CD14-positive monocyte (primary cell): ENCODE measurements around the gene FAF1. TPM values are rescaled to one million over a fixed set of nuclear protein-coding genes. Genes with fewer than 3 reads are reported as not detected.
"Not testable (repeated sequence)": the region's sequence is repeated elsewhere in the genome, so short reads cannot be mapped to it uniquely, and the experiment has no call there.

Source experiments
- DNase-seq, 3 donors: peaks; one replicate each; pipeline ENCODE4 v3.0.0-alpha.2; 2011 to 2022
- H2AFZ ChIP-seq: 2 replicates; pipeline ENCODE4 v1.6.0; 2012; ENCODE audit warnings: mild to moderate bottlenecking, low read depth, low read length, inconsistent platforms; ENCODE audit not compliant: insufficient read depth, poor library complexity, severe bottlenecking
- H3K27ac ChIP-seq, 2 donors: 1 replicate in 1 of 2; 2 replicates in 1 of 2; pipeline ENCODE4 v1.5.1; 2012 to 2013; ENCODE audit warnings: low read length in 2 of 2, control low read depth in 1 of 2, inconsistent platforms in 1 of 2, low read depth in 1 of 2, mild to moderate bottlenecking in 1 of 2
- H3K27me3 ChIP-seq, 2 donors: one replicate each; pipeline versions ENCODE4 v1.6.0 to v1.6.1; 2011 to 2013; ENCODE audit warnings: low read length in 2 of 2; ENCODE audit not compliant: control insufficient read depth in 2 of 2, insufficient read depth in 2 of 2
- H3K36me3 ChIP-seq, 2 donors: replicated peaks in 1 of 2; 1 replicate in 1 of 2; 2 replicates in 1 of 2; pipeline versions ENCODE4 v1.5.1 to v1.6.1; 2012 to 2013; ENCODE audit warnings: low read length in 2 of 2, control low read depth in 1 of 2, inconsistent platforms in 1 of 2, mild to moderate bottlenecking in 1 of 2; ENCODE audit not compliant: insufficient read depth in 2 of 2, control insufficient read depth in 1 of 2
- H3K4me1 ChIP-seq, 2 donors: 1 replicate in 1 of 2; 2 replicates in 1 of 2; pipeline versions ENCODE4 v1.5.1 to v1.6.1; 2012 to 2013; ENCODE audit warnings: low read length in 2 of 2, control low read depth in 1 of 2, inconsistent platforms in 1 of 2, mild to moderate bottlenecking in 1 of 2, moderate library complexity in 1 of 2; ENCODE audit not compliant: insufficient read depth in 2 of 2, control insufficient read depth in 1 of 2
- H3K4me2 ChIP-seq: replicated peaks from 2 replicates; pipeline ENCODE3; 2012; ENCODE audit warnings: low read length, moderate library complexity, mild to moderate bottlenecking; ENCODE audit not compliant: poor library complexity, severe bottlenecking; ENCODE audit errors: extremely low read depth
- H3K4me3 ChIP-seq, 3 experiments: fragments of 200-600 bp in 1 of 3; sonication (generic) in 1 of 3; replicated peaks in 1 of 3; 1 replicate in 2 of 3; 2 replicates in 1 of 3; pipeline ENCODE4 v1.5.1; 2011 to 2013; ENCODE audit warnings: low read length in 3 of 3, mild to moderate bottlenecking in 3 of 3, control low read depth in 2 of 3, low read depth in 2 of 3, inconsistent platforms in 1 of 3, moderate library complexity in 1 of 3
- H3K79me2 ChIP-seq: 2 replicates; pipeline ENCODE4 v1.6.0; 2012; ENCODE audit warnings: mild to moderate bottlenecking, control low read depth, inconsistent platforms, low read length, moderate library complexity; ENCODE audit not compliant: insufficient read depth
- H3K9ac ChIP-seq: 2 replicates; pipeline ENCODE4 v1.6.0; 2017; ENCODE audit warnings: low read length, mild to moderate bottlenecking; ENCODE audit not compliant: insufficient read depth, poor library complexity, severe bottlenecking
- H3K9me3 ChIP-seq, 2 donors: replicated peaks in 1 of 2; 1 replicate in 1 of 2; 2 replicates in 1 of 2; pipeline versions ENCODE4 v1.5.1 to v1.6.1; 2012 to 2013; ENCODE audit warnings: low read length in 2 of 2, control low read depth in 1 of 2; ENCODE audit not compliant: control insufficient read depth in 1 of 2, insufficient read depth in 1 of 2
- H4K20me1 ChIP-seq: 2 replicates; pipeline ENCODE4 v1.6.0; 2012; ENCODE audit warnings: mild to moderate bottlenecking, low read length, control low read depth, moderate library complexity; ENCODE audit not compliant: insufficient read depth
- H3K27ac Mint-ChIP-seq, 7 donors: one replicate each; pipeline ENCODE4 v1.8.0; 2020; ENCODE audit warnings: mild to moderate bottlenecking in 7 of 7, mixed read lengths in 7 of 7, moderate library complexity in 6 of 7, inconsistent platforms in 2 of 7
- H3K27me3 Mint-ChIP-seq, 3 donors: one replicate each; pipeline ENCODE4 v1.8.0; 2021 to 2022; ENCODE audit warnings: low read depth in 3 of 3, mild to moderate bottlenecking in 3 of 3, mixed read lengths in 3 of 3, moderate library complexity in 3 of 3, inconsistent platforms in 1 of 3
- H3K36me3 Mint-ChIP-seq, 2 donors: one replicate each; pipeline ENCODE4 v1.8.0; 2020; ENCODE audit warnings: mixed read lengths in 2 of 2, inconsistent platforms in 1 of 2, mild to moderate bottlenecking in 1 of 2
- H3K4me1 Mint-ChIP-seq: one replicate; pipeline ENCODE4 v1.8.0; 2020; ENCODE audit warnings: mild to moderate bottlenecking, mixed read lengths
- H3K4me3 Mint-ChIP-seq, 2 donors: one replicate each; pipeline ENCODE4 v1.8.0; 2020; ENCODE audit warnings: mild to moderate bottlenecking in 2 of 2, mixed read lengths in 2 of 2, moderate library complexity in 1 of 2
- H3K9me3 Mint-ChIP-seq, 7 donors: one replicate each; pipeline ENCODE4 v1.8.0; 2020 to 2022; ENCODE audit warnings: mixed read lengths in 7 of 7, mild to moderate bottlenecking in 6 of 7, moderate library complexity in 6 of 7, inconsistent platforms in 2 of 7
- CTCF ChIP-seq: fragments of 200-600 bp; IDR thresholded peaks from one replicate; pipeline ENCODE4 v1.8.0; 2022; ENCODE audit warnings: antibody characterized with exemption, mild to moderate bottlenecking
- WGBS: methylation state at CpG from one replicate; pipeline ENCODE4 v1.1.5; 2013; ENCODE audit warnings: missing lambda C conversion rate; ENCODE audit not compliant: insufficient coverage; 5-methylcytosine and 5-hydroxymethylcytosine counted together
- intact Hi-C, 2 donors: fragments of 100-400 bp; cut with micrococcal nuclease; formaldehyde crosslinking; loops; one replicate each; pipeline versions ENCODE4 v1.15.0 to v1.15.1; 2023
- polyA plus RNA-seq, 3 donors: library from polyadenylated mRNA; depleted of rRNA in 1 of 3; unstranded in 2 of 3; stranded (reverse) in 1 of 3; fragments of 300-500 nt in 2 of 3; fragments of >200 nt in 1 of 3; fragmentation: Illumina TruSeq in 2 of 3; gene quantifications; 1 replicate in 2 of 3; 2 replicates in 1 of 3; pipeline ENCODE4 v1.2.3, GENCODE V29; 2012 to 2021

FAF1 gene
- polyA plus RNA-seq, 3 donors = 11.4 to 29.6 (median 16.9) TPM

GRCh38 chr1:50531027-50531426 lies 429.0 kb downstream of the FAF1 start:
- H3K27ac Mint-ChIP-seq = no peak overlapping the region
- Histone ChIP-seq H3K4me2 (no peak overlapping the region), H3K4me3 (no peak overlapping the region), H3K27ac (no peak overlapping the region), H3K79me2 (no peaks in the 10 kb centered on the region), H3K27me3 (no peaks in the 10 kb centered on the region), H2AFZ (no peak overlapping the region), H3K36me3 (peaks cover 9 to 25% of the 10 kb centered on the region in 2 donors), H4K20me1 (no peaks in the 10 kb centered on the region), H3K9ac (no peak overlapping the region), H3K4me1 (no peaks in the 10 kb centered on the region), H3K9me3 (no peaks in the 10 kb centered on the region)
- peaks cover 0 to 2% (median 0%) of the 10 kb centered on the region in 7 donors for H3K9me3 Mint-ChIP-seq
- no peak for DNase-seq
- H3K4me3 Mint-ChIP-seq = no peak overlapping the region
- no peaks in the 10 kb centered on the region for H3K27me3 Mint-ChIP-seq
- no peak for TF ChIP-seq CTCF
- H3K4me1 Mint-ChIP-seq = no peaks in the 10 kb centered on the region
- intact Hi-C loops = no loop called here
- no CpG with 5 or more reads among the region's 2 CpGs for WGBS
- H3K36me3 Mint-ChIP-seq = peaks cover 39 to 42% of the 10 kb centered on the region in 2 donors

- no peak overlapping the region for H3K4me3 Mint-ChIP-seq
- Histone ChIP-seq H3K9ac (no peak overlapping the region), H3K9me3 (no peaks in the 10 kb centered on the region), H3K79me2 (no peaks in the 10 kb centered on the region), H3K27ac (no peak overlapping the region), H3K27me3 (no peaks in the 10 kb centered on the region), H3K4me2 (no peak overlapping the region), H3K4me3 (no peak overlapping the region), H3K4me1 (no peaks in the 10 kb centered on the region), H2AFZ (no peak overlapping the region), H3K36me3 (peaks cover 3 to 23% of the 10 kb centered on the region in 2 donors), H4K20me1 (no peaks in the 10 kb centered on the region)
- peaks cover 43 to 44% of the 10 kb centered on the region in 2 donors for H3K36me3 Mint-ChIP-seq
- intact Hi-C loops = no loop called here
- no peaks in the 10 kb centered on the region for H3K27me3 Mint-ChIP-seq
- H3K4me1 Mint-ChIP-seq = no peaks in the 10 kb centered on the region
- H3K27ac Mint-ChIP-seq = no peak overlapping the region
- no peak for DNase-seq
- H3K9me3 Mint-ChIP-seq = peaks cover 0 to 5% (median 2%) of the 10 kb centered on the region in 7 donors
- TF ChIP-seq CTCF = no peak
These were observed 430.6 kb downstream of the FAF1 start for GRCh38 chr1:50529510-50529909.

- H2AFZ ChIP-seq, H4K20me1 ChIP-seq, H3K27me3 ChIP-seq, H3K9me3 ChIP-seq, H3K27ac ChIP-seq, H3K4me3 Mint-ChIP-seq, H3K27me3 Mint-ChIP-seq, intact Hi-C loops, H3K79me2 ChIP-seq, DNase-seq, H3K9ac ChIP-seq, H3K4me1 ChIP-seq, H3K4me3 ChIP-seq, H3K4me1 Mint-ChIP-seq, H3K4me2 ChIP-seq: not testable (repeated sequence)
- H3K36me3 ChIP-seq = peaks cover 0 to 23% of the 10 kb centered on the region in 2 donors
- Mint-ChIP-seq H3K27ac (peak overlapping the region in 1 of 7 donors; percentile 35), H3K36me3 (peaks cover 37 to 42% of the 10 kb centered on the region in 2 donors), H3K9me3 (peaks cover 0 to 13% (median 5%) of the 10 kb centered on the region in 7 donors)
- WGBS = 100% methylated on average over 1 of the region's 3 CpGs
These were observed 432.1 kb downstream of the FAF1 start for GRCh38 chr1:50527987-50528320.
